Measurements from ENCODE around the gene CDC42BPB. TPM values are rescaled to one million over a fixed set of nuclear protein-coding genes. Genes with fewer than 3 reads are reported as not detected.

Gene CDC42BPB
- total RNA-seq, 1 donor: 118 TPM

GRCh38 chr14:102892651-102893050 lies 164.7 kb downstream of the CDC42BPB start:
- Histone ChIP-seq H3K36me3 (ENCODE audit: insufficient read depth, low read length) (peaks cover 22% of the 10 kb centered on the region), H3K9me3 (ENCODE audit: low read depth, low read length) (no peaks in the 10 kb centered on the region), H3K4me3 (ENCODE audit: insufficient read depth, low read length) (no peak overlapping the region), H3K27me3 (ENCODE audit: insufficient read depth, low read length) (no peaks in the 10 kb centered on the region), H3K79me2 (ENCODE audit: insufficient read depth, low read length) (no peaks in the 10 kb centered on the region), H3K27ac (ENCODE audit: low read depth, low read length) (no peak overlapping the region), H2AFZ (ENCODE audit: low read length) (no peak overlapping the region), H3K4me2 (ENCODE audit: insufficient read depth, low read length) (no peak overlapping the region), H4K20me1 (ENCODE audit: insufficient read depth, low read length) (peaks cover 6% of the 10 kb centered on the region), H3K4me1 (ENCODE audit: insufficient read depth, low read length) (peaks cover 17% of the 10 kb centered on the region)
- DNase-seq (ENCODE audit: insufficient read length, low spot score, missing footprints): no peak
- no peak for TF ChIP-seq CTCF (IDR thresholded peaks at IDR 0.05; ENCODE audit: extremely low read depth, low read depth, low read length)

- H3K79me2 ChIP-seq (ENCODE audit: insufficient read depth, low read length): no peaks in the 10 kb centered on the region
- H2AFZ ChIP-seq (ENCODE audit: low read length): no peak overlapping the region
- peak; percentile 92 for DNase-seq (ENCODE audit: insufficient read length, low spot score, missing footprints)
- no peaks in the 10 kb centered on the region for H3K27me3 ChIP-seq (ENCODE audit: insufficient read depth, low read length)
- H3K4me1 ChIP-seq (ENCODE audit: insufficient read depth, low read length): peaks cover 17% of the 10 kb centered on the region
- no peaks in the 10 kb centered on the region for H3K9me3 ChIP-seq (ENCODE audit: low read depth, low read length)
- no peak overlapping the region for H3K4me2 ChIP-seq (ENCODE audit: insufficient read depth, low read length)
- no peak overlapping the region for H3K4me3 ChIP-seq (ENCODE audit: insufficient read depth, low read length)
- peaks cover 6% of the 10 kb centered on the region for H4K20me1 ChIP-seq (ENCODE audit: insufficient read depth, low read length)
- no peak overlapping the region for H3K27ac ChIP-seq (ENCODE audit: low read depth, low read length)
- TF ChIP-seq CTCF (IDR thresholded peaks at IDR 0.05; ENCODE audit: extremely low read depth, low read depth, low read length): no peak
- H3K36me3 ChIP-seq (ENCODE audit: insufficient read depth, low read length): peaks cover 21% of the 10 kb centered on the region
Observed at GRCh38 chr14:102891556-102891955, 165.8 kb downstream of the CDC42BPB start.

- Histone ChIP-seq H2AFZ (ENCODE audit: low read length) (no peak overlapping the region), H3K9me3 (ENCODE audit: low read depth, low read length) (no peaks in the 10 kb centered on the region), H3K4me3 (ENCODE audit: insufficient read depth, low read length) (no peak overlapping the region), H4K20me1 (ENCODE audit: insufficient read depth, low read length) (peaks cover 6% of the 10 kb centered on the region), H3K27ac (ENCODE audit: low read depth, low read length) (no peak overlapping the region), H3K4me2 (ENCODE audit: insufficient read depth, low read length) (no peak overlapping the region), H3K4me1 (ENCODE audit: insufficient read depth, low read length) (peaks cover 17% of the 10 kb centered on the region), H3K27me3 (ENCODE audit: insufficient read depth, low read length) (no peaks in the 10 kb centered on the region), H3K79me2 (ENCODE audit: insufficient read depth, low read length) (no peaks in the 10 kb centered on the region), H3K36me3 (ENCODE audit: insufficient read depth, low read length) (peaks cover 23% of the 10 kb centered on the region)
- peak; percentile 22 for DNase-seq (ENCODE audit: insufficient read length, low spot score, missing footprints)
- no peak for TF ChIP-seq CTCF (IDR thresholded peaks at IDR 0.05; ENCODE audit: extremely low read depth, low read depth, low read length)
Observed at GRCh38 chr14:102891111-102891510, 166.2 kb downstream of the CDC42BPB start.

- Histone ChIP-seq H3K27me3 (ENCODE audit: insufficient read depth, low read length) (no peaks in the 10 kb centered on the region), H4K20me1 (ENCODE audit: insufficient read depth, low read length) (peaks cover 6% of the 10 kb centered on the region), H3K9me3 (ENCODE audit: low read depth, low read length) (no peaks in the 10 kb centered on the region), H3K4me2 (ENCODE audit: insufficient read depth, low read length) (no peak overlapping the region), H3K4me3 (ENCODE audit: insufficient read depth, low read length) (no peak overlapping the region), H2AFZ (ENCODE audit: low read length) (no peak overlapping the region), H3K27ac (ENCODE audit: low read depth, low read length) (no peak overlapping the region), H3K79me2 (ENCODE audit: insufficient read depth, low read length) (no peaks in the 10 kb centered on the region), H3K36me3 (ENCODE audit: insufficient read depth, low read length) (peaks cover 15% of the 10 kb centered on the region), H3K4me1 (ENCODE audit: insufficient read depth, low read length) (peaks cover 17% of the 10 kb centered on the region)
- TF ChIP-seq CTCF (IDR thresholded peaks at IDR 0.05; ENCODE audit: extremely low read depth, low read depth, low read length): no peak
- DNase-seq (ENCODE audit: insufficient read length, low spot score, missing footprints): peak; percentile 23
Observed at GRCh38 chr14:102889615-102890014, 167.7 kb downstream of the CDC42BPB start.
